Spleen (tissue), 11 donors: ENCODE results near the gene ZCCHC4. TPM values are rescaled to one million over a fixed set of nuclear protein-coding genes. Genes with fewer than 3 reads are reported as not detected.

ENCODE experiments used
- DNase-seq: peaks from one replicate; pipeline ENCODE4 v3.0.0-alpha.2; 2020
- H3K27ac ChIP-seq, 8 donors: fragments of 200-600 bp; sonication (generic) in 7 of 8; 1 replicate in 4 of 8; 2 replicates in 4 of 8; pipeline versions ENCODE4 v1.5.0 to v1.8.0; 2016 to 2021; ENCODE audit warnings: inconsistent platforms in 4 of 8, mild to moderate bottlenecking in 4 of 8, moderate library complexity in 1 of 8
- H3K27me3 ChIP-seq, 7 donors: fragments of 200-600 bp; sonication (generic) in 6 of 7; replicated peaks in 1 of 7; 1 replicate in 4 of 7; 2 replicates in 3 of 7; pipeline versions ENCODE4 v1.5.0 to v1.8.0; 2016 to 2021; ENCODE audit warnings: inconsistent platforms in 3 of 7, mild to moderate bottlenecking in 1 of 7
- H3K36me3 ChIP-seq, 6 donors: fragments of 200-600 bp; sonication (generic) in 5 of 6; 1 replicate in 4 of 6; 2 replicates in 2 of 6; pipeline versions ENCODE4 v1.5.0 to v1.8.0; 2016 to 2021; ENCODE audit warnings: inconsistent platforms in 2 of 6
- H3K4me1 ChIP-seq, 6 donors: fragments of 200-600 bp; sonication (generic) in 5 of 6; 1 replicate in 3 of 6; 2 replicates in 3 of 6; pipeline versions ENCODE4 v1.5.0 to v1.8.0; 2016 to 2021; ENCODE audit warnings: inconsistent platforms in 3 of 6
- H3K4me3 ChIP-seq, 8 donors: fragments of 200-600 bp; sonication (generic) in 7 of 8; 1 replicate in 4 of 8; 2 replicates in 4 of 8; pipeline versions ENCODE4 v1.5.0 to v1.8.0; 2016 to 2021; ENCODE audit warnings: inconsistent platforms in 4 of 8, mild to moderate bottlenecking in 4 of 8, moderate library complexity in 2 of 8
- H3K9me3 ChIP-seq, 8 donors: fragments of 200-600 bp; sonication (generic) in 7 of 8; 1 replicate in 4 of 8; 2 replicates in 4 of 8; pipeline versions ENCODE4 v1.5.0 to v1.8.0; 2016 to 2021; ENCODE audit warnings: inconsistent platforms in 4 of 8
- POLR2A ChIP-seq, 3 donors: fragments of 450-650 bp; IDR thresholded peaks; one replicate each; pipeline ENCODE4 v1.5.1; 2017; ENCODE audit warnings: antibody characterized with exemption in 3 of 3, mild to moderate bottlenecking in 1 of 3
- POLR2AphosphoS5 ChIP-seq, 3 donors: sonication (generic); formaldehyde crosslinking; IDR thresholded peaks; one replicate each; pipeline ENCODE4 v1.5.1; 2017; ENCODE audit warnings: antibody characterized with exemption in 3 of 3
- WGBS, 5 donors: extraction: QIAGEN DNeasy Blood & Tissue Kit in 3 of 5; methylation state at CpG; one replicate each; pipeline versions ENCODE4 v1.1.5 to v1.1.7; 2013 to 2018; 5-methylcytosine and 5-hydroxymethylcytosine counted together
- intact Hi-C: fragments of 100-400 bp; cut with DNase I; formaldehyde crosslinking; loops from one replicate; pipeline ENCODE4 v1.15.0; 2023; ENCODE audit warnings: low total_unique reads
- polyA plus RNA-seq, 3 donors: library from polyadenylated mRNA; stranded (reverse); fragments of 200-250 nt; gene quantifications; one replicate each; pipeline ENCODE4 v1.2.1, GENCODE V29; 2013
- total RNA-seq, 7 donors: library from RNA; depleted of rRNA in 3 of 7; stranded (reverse); fragments of >200 nt in 3 of 7; fragmentation: NEBNext Ultra II Directional in 4 of 7; extraction: Animal tissue kit (Norgen Biotek cat#: 25700) in 4 of 7; gene quantifications; one replicate each; pipeline versions ENCODE4 v1.1.0 to v1.2.1, GENCODE V29; 2016 to 2021
- TF ChIP-seq, protein P1 (sequence below), 11 experiments: fragments of 200-600 bp in 7 of 11; fragments of 450-650 bp in 4 of 11; sonication (generic) in 4 of 11; IDR thresholded peaks in 8 of 11; conservative IDR thresholded peaks in 3 of 11; 1 replicate in 7 of 11; 2 replicates in 4 of 11; pipeline versions ENCODE4 v1.4.0 to v1.8.0; 2016 to 2021; ENCODE audit warnings: antibody characterized with exemption in 11 of 11, inconsistent platforms in 4 of 11, mild to moderate bottlenecking in 1 of 11
- donor health status: healthy with polysubstance abuse.
- donor health status: DM: no; HTN: no; CAD: no; lungs with moderate emphysema.
- donor health status: DM: no; HTN: no; CAD: no.
- donor health status: Bipolar disorder and iron deficiency.
- donor health status: healthy.
- donor health status: DM: no; HTN: no; CAD: no.
- donor health status: DM: yes; HTN: yes; CAD: no.

Gene ZCCHC4
- total and polyA plus RNA-seq, 10 donors: 5.6 to 14.7 (median 12.1) TPM

DNA sequence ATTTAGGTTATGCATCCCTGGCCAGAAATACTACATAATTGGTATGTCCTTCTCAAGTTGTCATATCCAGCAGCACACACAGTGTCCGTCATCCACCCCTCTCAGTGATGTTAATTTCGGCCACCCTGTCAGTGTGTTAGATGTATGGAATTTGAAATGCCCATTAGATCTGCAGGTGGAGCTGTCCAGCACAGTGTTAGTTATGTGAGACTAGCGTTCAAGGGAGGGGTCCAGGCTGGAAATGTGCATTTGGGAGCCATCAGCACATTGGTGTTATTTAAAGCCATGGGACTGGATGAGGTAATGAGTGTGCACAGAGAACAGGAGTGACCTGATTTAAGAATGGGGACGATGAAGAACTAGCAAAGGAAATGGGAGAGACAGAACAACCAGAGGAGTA lies 86.9 kb downstream of the ZCCHC4 start:
- DNase-seq: no peak
- peaks cover 0 to 10% (median 8%) of the 10 kb centered on the region in 8 donors for H3K9me3 ChIP-seq
- no peak overlapping the region for H3K27ac ChIP-seq
- H3K36me3 ChIP-seq: peaks cover 7 to 100% (median 84%) of the 10 kb centered on the region in 6 donors
- WGBS, 5 donors: 88 to 95% (median 93%) methylated on average over 4 of the region's 4 CpGs
- intact Hi-C loops: no loop called here
- H3K4me3 ChIP-seq: no peak overlapping the region
- H3K27me3 ChIP-seq: no peaks in the 10 kb centered on the region
- no peaks in the 10 kb centered on the region for H3K4me1 ChIP-seq
- TF ChIP-seq, protein P1, sequence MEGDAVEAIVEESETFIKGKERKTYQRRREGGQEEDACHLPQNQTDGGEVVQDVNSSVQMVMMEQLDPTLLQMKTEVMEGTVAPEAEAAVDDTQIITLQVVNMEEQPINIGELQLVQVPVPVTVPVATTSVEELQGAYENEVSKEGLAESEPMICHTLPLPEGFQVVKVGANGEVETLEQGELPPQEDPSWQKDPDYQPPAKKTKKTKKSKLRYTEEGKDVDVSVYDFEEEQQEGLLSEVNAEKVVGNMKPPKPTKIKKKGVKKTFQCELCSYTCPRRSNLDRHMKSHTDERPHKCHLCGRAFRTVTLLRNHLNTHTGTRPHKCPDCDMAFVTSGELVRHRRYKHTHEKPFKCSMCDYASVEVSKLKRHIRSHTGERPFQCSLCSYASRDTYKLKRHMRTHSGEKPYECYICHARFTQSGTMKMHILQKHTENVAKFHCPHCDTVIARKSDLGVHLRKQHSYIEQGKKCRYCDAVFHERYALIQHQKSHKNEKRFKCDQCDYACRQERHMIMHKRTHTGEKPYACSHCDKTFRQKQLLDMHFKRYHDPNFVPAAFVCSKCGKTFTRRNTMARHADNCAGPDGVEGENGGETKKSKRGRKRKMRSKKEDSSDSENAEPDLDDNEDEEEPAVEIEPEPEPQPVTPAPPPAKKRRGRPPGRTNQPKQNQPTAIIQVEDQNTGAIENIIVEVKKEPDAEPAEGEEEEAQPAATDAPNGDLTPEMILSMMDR (IDR thresholded peaks at IDR 0.05 in 8 of 11, conservative IDR thresholded peaks at IDR 0.05 in 3 of 11): no peak
- no peak for TF ChIP-seq POLR2A (IDR thresholded peaks at IDR 0.05)
- no peak for TF ChIP-seq POLR2AphosphoS5 (IDR thresholded peaks at IDR 0.05)

DNA sequence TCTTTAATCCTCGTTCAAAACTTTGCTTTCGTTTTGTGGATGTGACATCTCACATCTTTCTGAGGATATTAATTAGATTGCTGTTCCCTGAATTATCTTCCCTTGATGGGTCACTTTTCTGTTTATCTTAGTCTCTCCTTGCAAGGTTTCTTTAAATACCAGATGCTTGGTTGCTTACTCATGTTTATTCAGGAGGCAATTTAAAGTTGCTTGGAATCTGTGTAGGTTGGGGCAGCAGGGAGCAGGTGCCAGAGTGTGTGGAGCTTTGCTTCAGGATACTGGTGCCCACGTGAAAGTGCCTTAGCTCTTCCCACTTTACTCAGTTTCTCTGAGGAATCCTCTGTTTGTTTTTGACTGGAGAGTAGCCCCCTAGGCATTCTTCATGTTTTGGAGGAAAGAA lies 88.5 kb downstream of the ZCCHC4 start:
- Histone ChIP-seq H3K36me3 (peaks cover 7 to 100% (median 82%) of the 10 kb centered on the region in 6 donors), H3K4me3 (no peak overlapping the region), H3K9me3 (peaks cover 0 to 10% (median 8%) of the 10 kb centered on the region in 8 donors), H3K4me1 (no peaks in the 10 kb centered on the region), H3K27ac (no peak overlapping the region), H3K27me3 (no peaks in the 10 kb centered on the region)
- no peak for DNase-seq
- TF ChIP-seq, protein P1 (IDR thresholded peaks at IDR 0.05 in 8 of 11, conservative IDR thresholded peaks at IDR 0.05 in 3 of 11): no peak
- TF ChIP-seq POLR2A (IDR thresholded peaks at IDR 0.05) (no peak), POLR2AphosphoS5 (IDR thresholded peaks at IDR 0.05) (no peak)
- intact Hi-C loops: no loop called here
- 85 to 92% (median 86%) methylated on average over 3 of the region's 3 CpGs for WGBS, 5 donors

DNA sequence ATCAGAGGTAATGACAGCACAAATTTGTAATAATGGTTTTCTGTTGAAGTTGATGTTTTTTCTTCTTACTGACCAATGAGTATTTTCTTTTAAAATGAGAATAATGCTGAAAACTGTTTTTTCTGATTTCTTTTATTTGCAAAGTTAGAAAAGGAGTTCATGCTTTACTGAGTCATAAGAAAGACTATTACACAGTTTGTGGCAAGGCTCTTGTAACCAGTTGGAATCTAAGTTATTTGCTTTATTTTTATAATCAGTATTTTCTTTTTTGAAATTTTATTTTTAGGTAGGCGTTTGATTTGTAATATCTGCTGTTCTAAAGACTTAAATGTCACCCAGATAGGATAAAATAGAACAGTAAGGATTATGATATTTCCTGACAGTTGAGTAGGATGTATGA lies 89.9 kb downstream of the ZCCHC4 start:
- 88 to 100% (median 97%) methylated on average over 1 of the region's 1 CpG for WGBS, 5 donors
- Histone ChIP-seq H3K4me3 (no peak overlapping the region), H3K36me3 (peaks cover 0 to 100% (median 80%) of the 10 kb centered on the region in 6 donors)

DNA sequence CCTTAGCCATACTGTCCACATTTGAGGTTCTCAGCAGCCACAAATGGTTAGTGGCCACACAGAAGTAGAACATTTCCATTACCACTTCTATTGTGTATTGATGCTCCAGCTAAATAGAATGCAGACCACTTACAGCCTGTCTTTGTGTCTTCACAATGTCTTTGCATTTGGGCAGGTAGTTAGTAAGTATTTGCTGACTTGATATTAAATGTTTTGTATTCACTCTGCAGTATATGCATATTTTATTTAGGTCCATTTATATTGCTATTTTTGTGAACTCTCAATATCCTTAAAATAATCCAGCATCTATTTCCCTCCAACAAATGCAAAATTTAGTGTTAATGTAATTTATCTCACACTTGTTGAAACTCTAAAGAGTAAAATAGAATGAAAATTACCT lies 91.1 kb downstream of the ZCCHC4 start:
- H3K4me3 ChIP-seq: no peak overlapping the region
- intact Hi-C loops: no loop called here
- no peaks in the 10 kb centered on the region for H3K9me3 ChIP-seq
- H3K27me3 ChIP-seq: no peaks in the 10 kb centered on the region
- TF ChIP-seq, protein P1 (IDR thresholded peaks at IDR 0.05 in 8 of 11, conservative IDR thresholded peaks at IDR 0.05 in 3 of 11): no peak
- TF ChIP-seq POLR2A (IDR thresholded peaks at IDR 0.05) (no peak), POLR2AphosphoS5 (IDR thresholded peaks at IDR 0.05) (no peak)
- no peak overlapping the region for H3K27ac ChIP-seq
- no peak for DNase-seq
- peaks cover 0 to 100% (median 82%) of the 10 kb centered on the region in 6 donors for H3K36me3 ChIP-seq
- no peaks in the 10 kb centered on the region for H3K4me1 ChIP-seq

More for the DNA sequence above, 89.9 kb downstream of the ZCCHC4 start:
- H3K27me3 ChIP-seq: no peaks in the 10 kb centered on the region
- peaks cover 0 to 2% (median 0%) of the 10 kb centered on the region in 8 donors for H3K9me3 ChIP-seq
- no peak for DNase-seq
- no peak overlapping the region for H3K27ac ChIP-seq
- no peak for TF ChIP-seq POLR2A (IDR thresholded peaks at IDR 0.05)
- TF ChIP-seq POLR2AphosphoS5 (IDR thresholded peaks at IDR 0.05): no peak
- intact Hi-C loops: no loop called here
- H3K4me1 ChIP-seq: no peaks in the 10 kb centered on the region

DNA sequence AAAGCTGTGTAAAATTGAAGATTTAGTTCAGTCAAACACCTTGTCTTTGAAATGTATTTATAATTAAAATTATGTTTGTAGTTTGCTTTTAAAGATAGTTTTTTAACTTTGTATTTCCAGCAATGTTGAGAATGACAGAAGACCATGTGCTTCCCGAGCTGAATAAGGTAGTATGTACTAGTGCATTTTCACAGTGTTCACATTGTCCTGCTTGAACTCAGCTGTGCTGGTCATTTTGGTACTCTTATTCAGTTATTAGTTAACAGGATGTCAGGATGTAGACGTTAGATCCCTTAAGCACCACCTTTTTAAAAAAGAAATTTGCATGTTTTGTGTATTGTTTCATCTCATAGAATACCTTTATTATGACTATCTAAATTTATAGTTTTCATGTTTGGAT lies 92.9 kb downstream of the ZCCHC4 start:
- no peak overlapping the region for H3K27ac ChIP-seq
- H3K4me3 ChIP-seq: no peak overlapping the region
- H3K27me3 ChIP-seq: no peaks in the 10 kb centered on the region
- H3K9me3 ChIP-seq: no peaks in the 10 kb centered on the region
- DNase-seq: no peak
- H3K4me1 ChIP-seq: no peaks in the 10 kb centered on the region
- 60 to 75% (median 69%) methylated on average over 2 of the region's 2 CpGs for WGBS, 5 donors
- TF ChIP-seq, protein P1 (IDR thresholded peaks at IDR 0.05 in 8 of 11, conservative IDR thresholded peaks at IDR 0.05 in 3 of 11): no peak
- no peak for TF ChIP-seq POLR2AphosphoS5 (IDR thresholded peaks at IDR 0.05)
- no peak for TF ChIP-seq POLR2A (IDR thresholded peaks at IDR 0.05)
- intact Hi-C loops: no loop called here
- H3K36me3 ChIP-seq: peaks cover 0 to 100% (median 84%) of the 10 kb centered on the region in 6 donors
